Measurements from ENCODE around the gene OR5H6.
"Not testable (repeated sequence)": the region's sequence is repeated elsewhere in the genome, so short reads cannot be mapped to it uniquely, and the experiment has no call there.

The OR5H6 gene

GRCh38 chr3:98263944-98264343 is at the start of gene OR5H6:
TSS of gene OR5H6 (plus strand) at chr3:98264244. CDS start at chr3:98264333, 89 bp downstream.
- no peak for DNase-seq (ENCODE audit: low read depth)

GRCh38 chr3:98215051-98215450 is 49.0 kb upstream of the OR5H6 start:
- DNase-seq (ENCODE audit: low read depth), result no peak

GRCh38 chr3:98223907-98224672 is 40.0 kb upstream of the OR5H6 start:
- DNase-seq (ENCODE audit: low read depth), result no peak

- no peak for DNase-seq (ENCODE audit: low read depth)
Measured at GRCh38 chr3:98232489-98232888, 31.6 kb upstream of the OR5H6 start.

GRCh38 chr3:98233468-98233867 is 30.6 kb upstream of the OR5H6 start:
- DNase-seq (ENCODE audit: low read depth), result no peak

DNA sequence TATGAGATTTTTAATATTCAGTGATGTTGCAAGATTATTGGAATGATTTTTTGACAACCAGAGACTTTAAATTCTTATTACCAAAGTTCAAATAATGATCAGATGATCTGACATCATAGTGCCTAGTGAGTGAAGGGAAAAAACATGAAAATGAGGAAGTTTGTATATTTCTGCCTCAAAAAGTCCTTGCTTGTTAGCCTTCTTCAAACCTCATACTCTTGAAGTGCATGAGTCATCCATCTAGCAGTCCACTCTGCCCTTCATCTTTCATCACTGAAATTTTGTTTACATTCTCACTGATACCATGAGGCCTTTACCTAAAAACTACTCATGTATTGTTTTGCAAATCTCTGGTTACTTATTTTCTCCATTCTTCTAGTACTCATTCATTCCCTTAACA is 23.9 kb upstream of the OR5H6 start:
- no peak for DNase-seq (ENCODE audit: low read depth)

DNA sequence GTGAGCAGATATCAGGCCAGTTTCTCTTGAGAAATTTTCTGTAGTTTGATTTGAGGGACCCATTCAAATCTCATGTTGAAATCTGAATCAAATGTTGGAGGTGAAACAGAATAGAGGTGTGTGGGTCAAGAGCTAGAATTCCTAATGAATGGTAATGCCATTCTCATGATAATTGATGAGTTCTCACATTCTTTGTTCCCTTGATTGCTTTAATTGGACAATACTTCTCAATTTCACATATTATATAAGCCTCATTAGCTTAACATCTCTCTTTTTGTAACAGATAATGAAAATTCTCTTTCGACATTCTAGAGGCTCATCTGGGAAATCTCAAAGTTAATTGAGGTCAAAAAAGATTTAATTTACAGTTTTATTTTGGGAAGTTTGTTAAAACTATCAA is 21.9 kb upstream of the OR5H6 start:
- DNase-seq (ENCODE audit: low read depth), result no peak

- no peak for DNase-seq (ENCODE audit: low read depth)
Measured at GRCh38 chr3:98243843-98244242, 20.2 kb upstream of the OR5H6 start.

GRCh38 chr3:98246142-98246541 is 17.9 kb upstream of the OR5H6 start:
- DNase-seq (ENCODE audit: low read depth), result no peak

DNA sequence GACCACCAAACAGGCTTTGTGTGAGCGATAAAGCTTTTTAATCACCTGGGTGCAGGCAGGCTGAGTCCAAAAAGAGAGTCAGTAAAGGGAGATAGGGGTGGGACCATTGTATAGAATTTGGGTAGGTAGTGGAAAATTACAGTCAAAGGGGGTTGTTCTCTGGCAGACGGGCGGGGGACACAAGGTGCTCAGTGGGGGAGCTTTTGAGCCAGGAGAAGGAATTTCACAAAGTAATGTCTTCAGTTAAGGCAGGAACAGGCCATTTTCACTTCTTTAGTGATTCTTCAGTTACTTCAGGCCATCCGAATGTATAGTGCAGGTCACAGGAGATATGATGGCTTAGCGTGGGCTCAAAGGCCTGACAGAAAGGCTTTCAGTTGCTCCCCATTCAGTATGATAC is 8.0 kb upstream of the OR5H6 start:
- DNase-seq (ENCODE audit: low read depth), result not testable (repeated sequence)

DNA sequence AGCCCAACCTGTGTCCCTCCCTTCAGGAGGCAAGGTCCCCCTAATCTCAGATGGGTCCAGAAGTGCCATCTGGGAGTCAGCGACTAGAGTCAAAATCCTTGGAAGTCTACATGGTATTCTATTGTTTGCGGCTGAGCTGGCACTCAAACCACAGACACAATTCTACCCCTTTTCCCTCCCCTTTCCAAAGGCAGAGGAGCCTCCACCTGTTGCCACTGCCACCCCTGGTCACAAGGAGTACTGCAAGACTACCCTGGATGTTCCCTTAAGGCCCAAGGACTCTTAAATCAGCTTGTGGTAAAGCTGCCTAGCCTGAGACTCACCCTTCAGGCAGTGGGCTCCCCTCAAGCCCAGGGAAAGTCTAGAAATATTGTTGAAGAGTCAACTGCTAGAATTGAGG is 4.3 kb upstream of the OR5H6 start:
- no peak for DNase-seq (ENCODE audit: low read depth)

- DNase-seq (ENCODE audit: low read depth), result no peak
Measured at GRCh38 chr3:98262046-98262445, 2.0 kb upstream of the OR5H6 start.

GRCh38 chr3:98269846-98270245 is 5.8 kb downstream of the OR5H6 start:
- no peak for DNase-seq (ENCODE audit: low read depth)

- no peak for DNase-seq (ENCODE audit: low read depth)
Measured at GRCh38 chr3:98272126-98272525, 8.1 kb downstream of the OR5H6 start.

- no peak for DNase-seq (ENCODE audit: low read depth)
Measured at GRCh38 chr3:98274914-98275313, 10.9 kb downstream of the OR5H6 start.

GRCh38 chr3:98282205-98282604 is 18.2 kb downstream of the OR5H6 start, which contains the start of gene OR5H2:
TSS of gene OR5H2 (plus strand) at chr3:98282505. CDS start at chr3:98282903, 398 bp downstream.
- DNase-seq (ENCODE audit: low read depth), result no peak

DNA sequence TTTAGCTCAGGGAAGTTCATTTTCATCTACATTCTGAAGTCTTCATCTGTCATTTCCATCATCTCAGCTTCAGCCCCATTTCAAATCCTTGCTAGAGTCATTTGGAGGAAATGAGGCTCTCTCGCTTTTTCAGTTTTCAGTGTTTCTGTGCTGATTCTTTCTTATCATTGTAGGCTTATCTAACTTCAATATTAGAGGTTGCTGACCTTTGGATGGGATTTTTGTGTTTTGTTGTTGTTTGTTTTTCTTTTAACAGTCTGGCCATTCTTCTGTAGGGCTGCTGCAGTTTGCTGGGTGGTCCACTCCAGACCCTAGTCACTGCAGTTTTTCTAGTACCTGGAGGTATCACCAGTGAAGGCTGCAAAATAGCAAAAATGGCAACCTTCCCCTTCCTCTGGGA is 26.9 kb downstream of the OR5H6 start:
- no peak for DNase-seq (ENCODE audit: low read depth)

DNA sequence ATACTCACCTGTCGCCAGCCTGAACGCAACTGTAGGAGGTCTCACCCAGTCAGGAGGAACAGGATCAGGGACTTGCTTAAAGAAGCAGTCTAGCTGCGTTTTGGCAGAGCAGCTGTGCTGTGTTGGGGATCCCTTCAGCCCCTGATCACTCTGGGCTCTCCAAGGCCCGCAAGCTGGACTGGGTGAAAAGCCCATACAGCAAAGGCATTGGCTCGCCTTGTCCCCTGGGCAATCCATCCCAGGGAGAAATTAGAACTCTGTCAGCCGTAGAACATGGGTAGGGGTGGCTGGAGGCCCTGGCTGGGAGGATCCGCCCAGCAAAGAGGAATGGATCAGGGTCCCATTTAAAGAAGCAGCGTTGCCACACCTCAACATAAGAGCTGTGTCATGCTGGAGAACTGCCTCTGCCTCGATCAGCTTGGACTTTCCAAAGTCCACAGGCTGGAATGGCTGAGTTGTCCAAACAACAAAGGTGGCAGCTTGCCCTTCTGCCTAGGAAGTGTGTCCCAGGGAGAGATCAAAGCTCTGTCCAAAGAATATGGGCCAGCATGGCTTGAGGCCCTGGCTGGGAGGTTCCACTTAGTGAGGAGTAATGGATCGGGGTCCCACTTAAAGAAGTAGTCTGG is 27.4 kb downstream of the OR5H6 start:
- DNase-seq (ENCODE audit: low read depth), result no peak
